ENCODE data around the gene ODF2L. TPM values are rescaled to one million over a fixed set of nuclear protein-coding genes. Genes with fewer than 3 reads are reported as not detected.

Gene ODF2L
- 146 TPM for total RNA-seq

GRCh38 chr1:86395751-86396497, at the start of gene ODF2L:
ODF2L (minus strand) TSS chr1:86396323; CDS start chr1:86387027, 9,296 bp downstream.

GRCh38 chr1:86423873-86424272, 27.8 kb upstream of the ODF2L start, which contains the start of gene CLCA2:
CLCA2 (plus strand) TSS chr1:86424171; CDS start chr1:86424248, 77 bp downstream.

Small RNA genes within 50 kb of the gene (small RNA-seq; reads per million reads assigned to genes)
- gene MIR7856 (ENCODE audit: low replicate concordance) = not detected

Other genes with a start within 250 kb of the ODF2L start
- 1.6 TPM for gene COL24A1, start 239.6 kb downstream of the ODF2L start, total RNA-seq
- not detected for gene CLCA2, start 27.8 kb upstream of the ODF2L start, total RNA-seq
- gene CLCA1, start 72.6 kb upstream of the ODF2L start, total RNA-seq = not detected
- gene CLCA4, start 150.8 kb upstream of the ODF2L start, total RNA-seq = not detected

Data from parietal lobe (tissue), 2 donors.